T-cell (primary cell): ENCODE measurements around the gene FAM184A. TPM values are rescaled to one million over a fixed set of nuclear protein-coding genes. Genes with fewer than 3 reads are reported as not detected.
A peak's percentile ranks its signal among the peaks of the same experiment; 100 is the strongest.

Experiments used
- ATAC-seq, 4 experiments: fragments of 200-7000 bp in 3 of 4; fragments of 150-1000 bp in 1 of 4; cut with Tn5 transposase; replicated peaks in 1 of 4; 1 replicate in 3 of 4; 2 replicates in 1 of 4; pipeline ENCODE4 v1.10.0; 2021; ENCODE audit warnings: moderate library complexity in 3 of 4, mild to moderate bottlenecking in 2 of 4, moderate number of reproducible peaks in 1 of 4
- CTCF ChIA-PET, 2 donors: fragments of 300-600 bp; sonication (Branson Sonifier 250); formaldehyde crosslinking; loops; one replicate each; lab custom pipeline; 2022; ENCODE audit warnings: antibody characterized with exemption in 2 of 2; lab: Charles Lee
- POLR2A ChIA-PET, 2 donors: fragments of 300-600 bp; sonication (Branson Sonifier 250); formaldehyde crosslinking; loops; one replicate each; lab custom pipeline; 2022; ENCODE audit warnings: antibody characterized with exemption in 2 of 2; lab: Charles Lee
- DNase-seq, 35 experiments: peaks; one replicate each; pipeline versions ENCODE4 v3.0.0 to v3.0.0-alpha.2; 2013 to 2023
- H3K27ac ChIP-seq: one replicate; pipeline ENCODE4 v1.5.1; 2013; ENCODE audit warnings: low read length
- H3K27me3 ChIP-seq, 2 experiments: replicated peaks in 1 of 2; 1 replicate in 1 of 2; 2 replicates in 1 of 2; pipeline versions ENCODE4 v1.6.1 to v1.7.0; 2013; ENCODE audit warnings: low read length in 1 of 2, mixed read lengths in 1 of 2; ENCODE audit not compliant: control insufficient read depth in 2 of 2, insufficient read depth in 2 of 2; ENCODE audit errors: extremely low read depth in 1 of 2
- H3K36me3 ChIP-seq, 2 donors: 1 replicate in 1 of 2; 2 replicates in 1 of 2; pipeline versions ENCODE4 v1.6.1 to v1.7.0; 2013; ENCODE audit warnings: low read length in 1 of 2; ENCODE audit not compliant: control insufficient read depth in 2 of 2, insufficient read depth in 1 of 2; ENCODE audit errors: extremely low read depth in 1 of 2
- H3K4me1 ChIP-seq, 2 experiments: 1 replicate in 1 of 2; 2 replicates in 1 of 2; pipeline versions ENCODE4 v1.6.1 to v1.7.0; 2013; ENCODE audit warnings: low read length in 2 of 2, mixed read lengths in 1 of 2; ENCODE audit not compliant: insufficient read depth in 2 of 2, control insufficient read depth in 1 of 2; ENCODE audit errors: extremely low read depth in 1 of 2
- H3K4me3 ChIP-seq, 2 donors: 1 replicate in 1 of 2; 2 replicates in 1 of 2; pipeline versions ENCODE4 v1.5.1 to v1.7.0; 2013; ENCODE audit warnings: mild to moderate bottlenecking in 2 of 2, low read length in 1 of 2, moderate library complexity in 1 of 2; ENCODE audit not compliant: control insufficient read depth in 1 of 2; ENCODE audit errors: extremely low read depth in 1 of 2
- H3K9me3 ChIP-seq: 2 replicates; pipeline ENCODE4 v1.7.0; 2013
- H3K27ac Mint-ChIP-seq, 2 donors: one replicate each; pipeline ENCODE4 v1.8.0; 2020 to 2021; ENCODE audit warnings: mild to moderate bottlenecking in 2 of 2, mixed read lengths in 2 of 2
- H3K27me3 Mint-ChIP-seq, 2 donors: one replicate each; pipeline ENCODE4 v1.8.0; 2021 to 2022; ENCODE audit warnings: mixed read lengths in 2 of 2
- H3K36me3 Mint-ChIP-seq: one replicate; pipeline ENCODE4 v1.8.0; 2021; ENCODE audit warnings: mixed read lengths
- H3K4me1 Mint-ChIP-seq, 3 donors: one replicate each; pipeline ENCODE4 v1.8.0; 2020 to 2022; ENCODE audit warnings: mixed read lengths in 3 of 3, mild to moderate bottlenecking in 1 of 3
- H3K4me3 Mint-ChIP-seq, 3 donors: one replicate each; pipeline ENCODE4 v1.8.0; 2020 to 2022; ENCODE audit warnings: mild to moderate bottlenecking in 3 of 3, mixed read lengths in 3 of 3, moderate library complexity in 3 of 3
- H3K9me3 Mint-ChIP-seq, 3 donors: one replicate each; pipeline ENCODE4 v1.8.0; 2020 to 2022; ENCODE audit warnings: mixed read lengths in 3 of 3
- WGBS: methylation state at CpG from one replicate; pipeline ENCODE4 v1.1.5; 2013; ENCODE audit warnings: missing lambda C conversion rate; ENCODE audit not compliant: insufficient coverage; 5-methylcytosine and 5-hydroxymethylcytosine counted together
- total RNA-seq, 35 experiments: library from RNA in 6 of 35; stranded (reverse) in 6 of 35; fragments of 120-200 nt in 1 of 35; gene quantifications; one replicate each; pipeline versions ENCODE4 v1.2.1 to v1.2.4 and lab custom pipeline; 2013 to 2026

Gene FAM184A
- total RNA-seq, 5 donors from 2014 or later (not counting 1 experiment from before 2014, with no cell fraction given) = 3.6 to 6.4 (median 5.1) TPM

DNA sequence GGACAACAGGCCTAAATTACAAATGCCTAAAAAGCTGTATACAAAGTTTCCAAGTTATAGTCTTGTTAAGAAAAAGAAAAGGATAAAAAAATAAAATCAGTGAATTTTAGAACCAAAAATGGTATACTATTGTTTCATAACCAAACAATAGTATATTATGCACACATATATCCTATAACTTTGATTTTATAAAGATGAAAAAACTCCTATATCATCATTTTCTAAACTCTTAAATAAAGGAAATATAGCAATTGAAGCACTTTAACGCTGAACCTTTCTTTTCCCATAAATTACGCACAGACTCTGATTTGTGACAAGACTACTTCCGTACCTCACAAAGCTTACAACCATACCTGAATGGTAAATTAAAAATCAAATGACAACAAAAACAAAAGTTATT, 107.6 kb downstream of the FAM184A start:
- no peaks in the 10 kb centered on the region for H3K9me3 ChIP-seq
- CTCF ChIA-PET = interaction anchor here in 1 of 2 donors (1.3 to 5.2 kb wide), 3 partner anchors 8 to 139 kb away, joined by 3 to 37 read pairs (median 3); no protein-coding TSS in a partner anchor
- no peaks in the 10 kb centered on the region for H3K27me3 ChIP-seq
- Mint-ChIP-seq H3K36me3 (peaks cover 4% of the 10 kb centered on the region), H3K27me3 (no peaks in the 10 kb centered on the region), H3K27ac (no peak overlapping the region), H3K4me3 (no peak overlapping the region), H3K9me3 (no peaks in the 10 kb centered on the region), H3K4me1 (no peaks in the 10 kb centered on the region)
- H3K4me1 ChIP-seq = no peaks in the 10 kb centered on the region
- POLR2A ChIA-PET = interaction anchor here in 1 of 2 donors (0.7 kb wide), 1 partner anchor 20 kb away, joined by 4 read pairs; no protein-coding TSS in a partner anchor
- no peak overlapping the region for H3K27ac ChIP-seq
- no CpG with 5 or more reads among the region's 3 CpGs for WGBS
- no peak for DNase-seq
- H3K36me3 ChIP-seq = no peaks in the 10 kb centered on the region
- no peak overlapping the region for H3K4me3 ChIP-seq
- no peak for ATAC-seq

GRCh38 chr6:118968416-118968815, 110.0 kb downstream of the FAM184A start:
- H3K27me3 Mint-ChIP-seq = no peaks in the 10 kb centered on the region
- ChIA-PET CTCF (interaction anchor here (0.5 to 5.2 kb wide), 8 partner anchors 8 to 147 kb away, joined by 3 to 37 read pairs (median 4); no protein-coding TSS in a partner anchor), POLR2A (no interaction called here)
- Histone ChIP-seq H3K27me3 (no peaks in the 10 kb centered on the region), H3K9me3 (no peaks in the 10 kb centered on the region), H3K4me3 (no peak overlapping the region), H3K27ac (no peak overlapping the region), H3K36me3 (no peaks in the 10 kb centered on the region), H3K4me1 (no peaks in the 10 kb centered on the region)
- ATAC-seq (no peak), DNase-seq (peak in 1 of 35 experiments; percentile 33)
- no peaks in the 10 kb centered on the region for H3K9me3 Mint-ChIP-seq
- H3K36me3 Mint-ChIP-seq = no peaks in the 10 kb centered on the region
- no CpG with 5 or more reads among the region's 2 CpGs for WGBS
- H3K4me1 Mint-ChIP-seq = no peaks in the 10 kb centered on the region
- no peak overlapping the region for H3K4me3 Mint-ChIP-seq
- H3K27ac Mint-ChIP-seq = no peak overlapping the region

- Histone ChIP-seq H3K27ac (no peak overlapping the region), H3K36me3 (no peaks in the 10 kb centered on the region), H3K4me1 (no peaks in the 10 kb centered on the region), H3K27me3 (no peaks in the 10 kb centered on the region), H3K4me3 (no peak overlapping the region), H3K9me3 (no peaks in the 10 kb centered on the region)
- POLR2A ChIA-PET = no interaction called here
- no peak for DNase-seq
- no peaks in the 10 kb centered on the region for H3K27me3 Mint-ChIP-seq
- no peaks in the 10 kb centered on the region for H3K9me3 Mint-ChIP-seq
- CTCF ChIA-PET = no interaction called here
- no peak for ATAC-seq
- no peak overlapping the region for H3K27ac Mint-ChIP-seq
- H3K36me3 Mint-ChIP-seq = no peaks in the 10 kb centered on the region
- 40% methylated on average over 1 of the region's 2 CpGs for WGBS
- H3K4me1 Mint-ChIP-seq = no peaks in the 10 kb centered on the region
- no peak overlapping the region for H3K4me3 Mint-ChIP-seq
These were observed 111.2 kb downstream of the FAM184A start for GRCh38 chr6:118967239-118967638.

DNA sequence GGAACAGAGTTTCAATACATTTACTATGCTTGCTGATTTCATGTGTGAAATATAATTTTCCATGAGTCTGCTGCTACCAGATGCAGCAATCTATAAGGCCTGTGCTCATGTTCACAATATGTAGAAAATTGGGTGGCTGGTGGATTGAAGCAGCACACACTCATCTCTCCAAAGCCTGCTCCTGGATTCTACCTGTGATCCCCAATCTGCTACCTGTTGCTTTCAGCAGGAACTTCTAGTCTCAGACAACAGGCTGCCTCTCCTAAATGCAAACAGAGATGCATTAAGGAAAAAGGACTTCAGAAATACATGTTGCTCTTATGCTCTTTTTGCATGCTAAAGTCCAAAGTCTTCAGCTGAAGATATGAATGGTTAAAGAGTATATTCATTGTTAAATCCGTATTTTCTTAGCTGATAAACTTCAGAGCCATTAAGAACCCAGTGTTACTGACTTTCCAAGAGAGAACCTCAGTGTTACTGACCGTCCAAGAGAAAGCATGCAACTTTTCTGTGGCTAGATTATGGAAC, 112.6 kb downstream of the FAM184A start:
- no peak overlapping the region for H3K4me3 Mint-ChIP-seq
- Histone ChIP-seq H3K4me1 (no peaks in the 10 kb centered on the region), H3K27me3 (no peaks in the 10 kb centered on the region), H3K9me3 (no peaks in the 10 kb centered on the region), H3K4me3 (no peak overlapping the region), H3K36me3 (no peaks in the 10 kb centered on the region), H3K27ac (no peak overlapping the region)
- ChIA-PET CTCF (interaction anchor here (1.4 to 5.6 kb wide), 3 partner anchors 109 to 144 kb away, joined by 4 to 111 read pairs (median 42); no protein-coding TSS in a partner anchor), POLR2A (no interaction called here)
- no peak overlapping the region for H3K27ac Mint-ChIP-seq
- ATAC-seq (no peak), DNase-seq (no peak)
- H3K9me3 Mint-ChIP-seq = no peaks in the 10 kb centered on the region
- H3K4me1 Mint-ChIP-seq = no peaks in the 10 kb centered on the region
- no peaks in the 10 kb centered on the region for H3K36me3 Mint-ChIP-seq
- whole genome bisulfite sequencing = 100% methylated on average over 1 of the region's 2 CpGs
- H3K27me3 Mint-ChIP-seq = no peaks in the 10 kb centered on the region

GRCh38 chr6:118965371-118965770, 113.1 kb downstream of the FAM184A start:
- Histone ChIP-seq H3K27me3 (no peaks in the 10 kb centered on the region), H3K27ac (no peak overlapping the region), H3K4me1 (no peaks in the 10 kb centered on the region), H3K36me3 (no peaks in the 10 kb centered on the region), H3K9me3 (no peaks in the 10 kb centered on the region), H3K4me3 (no peak overlapping the region)
- H3K4me1 Mint-ChIP-seq = no peaks in the 10 kb centered on the region
- no peak overlapping the region for H3K4me3 Mint-ChIP-seq
- no peak for ATAC-seq
- CTCF ChIA-PET = interaction anchor here (1.4 to 5.6 kb wide), 3 partner anchors 109 to 145 kb away, joined by 4 to 111 read pairs (median 42); no protein-coding TSS in a partner anchor
- POLR2A ChIA-PET = no interaction called here
- no peak for DNase-seq
- no peak overlapping the region for H3K27ac Mint-ChIP-seq
- H3K36me3 Mint-ChIP-seq = no peaks in the 10 kb centered on the region
- H3K9me3 Mint-ChIP-seq = no peaks in the 10 kb centered on the region
- H3K27me3 Mint-ChIP-seq = no peaks in the 10 kb centered on the region
- no CpG with 5 or more reads among the region's 3 CpGs for WGBS

- no peak overlapping the region for H3K27ac ChIP-seq
- H3K4me1 ChIP-seq = no peaks in the 10 kb centered on the region
- ChIA-PET CTCF (interaction anchor here (0.7 to 5.6 kb wide), 7 partner anchors 9 to 406 kb away, joined by 3 to 111 read pairs (median 3); no protein-coding TSS in a partner anchor), POLR2A (interaction anchor here in 1 of 2 donors (0.5 kb wide), 1 partner anchor 357 kb away, joined by 5 read pairs; no protein-coding TSS in a partner anchor)
- Mint-ChIP-seq H3K36me3 (no peaks in the 10 kb centered on the region), H3K27ac (no peak overlapping the region), H3K4me3 (no peak overlapping the region), H3K9me3 (no peaks in the 10 kb centered on the region), H3K27me3 (no peaks in the 10 kb centered on the region), H3K4me1 (peaks cover 0 to 4% (median 2%) of the 10 kb centered on the region in 3 donors)
- no peaks in the 10 kb centered on the region for H3K9me3 ChIP-seq
- DNase-seq (peak in 1 of 35 experiments; percentile 19), ATAC-seq (no peak)
- no peaks in the 10 kb centered on the region for H3K36me3 ChIP-seq
- H3K27me3 ChIP-seq = no peaks in the 10 kb centered on the region
- H3K4me3 ChIP-seq = no peak overlapping the region
These were observed 115.5 kb downstream of the FAM184A start for GRCh38 chr6:118963003-118963402.
